K562 (cell line): ENCODE results near the gene TNIP1. TPM values are rescaled to one million over a fixed set of nuclear protein-coding genes. Genes with fewer than 3 reads are reported as not detected.

Source experiments
- ATAC-seq: fragments of 200-7000 bp; cut with Tn5 transposase; 3 replicates; pipeline ENCODE4 v1.9.1; 2020; ENCODE audit warnings: moderate library complexity
- BruUV-seq: library from RNA; stranded (reverse); fragments of 400-500 nt; replicated peaks from 2 replicates; lab custom pipeline; 2021; lab: Mats Ljungman, UMichigan
- CTCF ChIA-PET: fragments of 300-600 bp; formaldehyde crosslinking; extraction: SDS; loops from one replicate; lab custom pipeline; 2021; ENCODE audit warnings: low intra/inter-chr PET ratio; lab: Yijun Ruan, JAX
- POLR2A ChIA-PET: fragments of 300-600, 350-650 bp; sonication (Branson Sonifier 250); formaldehyde crosslinking; extraction: SDS; loops from one replicate; lab custom pipeline; 2021; ENCODE audit warnings: antibody characterized with exemption, inconsistent platforms; lab: Yijun Ruan, JAX
- DNase-seq, 4 experiments: peaks; one replicate each; pipeline versions ENCODE4 v3.0.0 to v3.0.0-alpha.2; 2011 to 2018; ENCODE audit warnings: low spot score in 3 of 4, mixed read lengths in 3 of 4; ENCODE audit errors: extremely low read depth in 1 of 4
- FAIRE-seq: peaks from 2 replicates; lab custom pipeline; 2011; peaks lifted over from hg19 to GRCh38; lab: Jason Lieb, UNC
- H2AFZ ChIP-seq: 2 replicates; pipeline ENCODE4 v1.6.0; 2011; ENCODE audit warnings: low read depth, low read length, control low read depth, inconsistent platforms
- H3K27ac ChIP-seq: fragments of 200-600 bp; 3 replicates; pipeline ENCODE4 v1.8.0; 2011; ENCODE audit warnings: low read depth, mild to moderate bottlenecking, control low read depth, inconsistent platforms, low read length, moderate library complexity, mixed read lengths; ENCODE audit errors: extremely low read depth
- H3K27me3 ChIP-seq, 2 experiments: fragments of 300-600 bp in 1 of 2; 2 replicates in 1 of 2; 3 replicates in 1 of 2; pipeline versions ENCODE4 v1.6.0 to v1.8.0; 2011; ENCODE audit warnings: inconsistent platforms in 2 of 2, low read length in 2 of 2, mild to moderate bottlenecking in 1 of 2, mixed read lengths in 1 of 2, moderate library complexity in 1 of 2; ENCODE audit not compliant: control insufficient read depth in 2 of 2, insufficient read depth in 2 of 2
- H3K36me3 ChIP-seq: fragments of 300-600 bp; 3 replicates; pipeline ENCODE4 v1.8.0; 2011; ENCODE audit warnings: mild to moderate bottlenecking, low read length, inconsistent platforms; ENCODE audit not compliant: control insufficient read depth, insufficient read depth
- H3K4me1 ChIP-seq, 2 experiments: fragments of 200-600 bp in 1 of 2; replicated peaks in 1 of 2; 2 replicates in 1 of 2; 3 replicates in 1 of 2; pipeline versions ENCODE4 v1.5.1 to v1.8.0; 2011; ENCODE audit warnings: inconsistent platforms in 2 of 2, low read length in 2 of 2, mild to moderate bottlenecking in 1 of 2, mixed read lengths in 1 of 2, moderate library complexity in 1 of 2; ENCODE audit not compliant: control insufficient read depth in 2 of 2, insufficient read depth in 2 of 2
- H3K4me2 ChIP-seq: 2 replicates; pipeline ENCODE4 v1.6.1; 2011; ENCODE audit warnings: low read length, control low read depth, inconsistent platforms, mixed read lengths; ENCODE audit not compliant: insufficient read depth
- H3K4me3 ChIP-seq: fragments of 200-600 bp; sonication (generic), shearing (Covaris generic); 2 replicates; pipeline ENCODE4 v1.5.1; 2016; ENCODE audit warnings: control low read depth, inconsistent platforms
- H3K79me2 ChIP-seq: fragments of 200-600 bp; 3 replicates; pipeline ENCODE4 v1.8.0; 2011; ENCODE audit warnings: low read length, inconsistent platforms; ENCODE audit not compliant: control insufficient read depth, insufficient read depth
- H3K9ac ChIP-seq, 2 experiments: 2 replicates each; pipeline versions ENCODE4 v1.6.0 to v1.6.1; 2011; ENCODE audit warnings: low read depth in 2 of 2, low read length in 2 of 2, control low read depth in 1 of 2, inconsistent platforms in 1 of 2, mild to moderate bottlenecking in 1 of 2, mixed read lengths in 1 of 2; ENCODE audit not compliant: insufficient read depth in 1 of 2
- H3K9me1 ChIP-seq: one replicate; pipeline ENCODE4 v1.6.0; 2011; ENCODE audit warnings: inconsistent platforms, mild to moderate bottlenecking, low read length, moderate library complexity; ENCODE audit not compliant: control insufficient read depth, insufficient read depth
- H3K9me3 ChIP-seq: replicated peaks from 2 replicates; pipeline ENCODE4 v1.5.1; 2011; ENCODE audit warnings: low read depth, low read length, inconsistent platforms; ENCODE audit not compliant: control insufficient read depth, insufficient read depth
- H4K20me1 ChIP-seq: replicated peaks from 2 replicates; pipeline ENCODE4 v1.6.1; 2011; ENCODE audit warnings: low read length, inconsistent platforms, mixed read lengths; ENCODE audit not compliant: control insufficient read depth, insufficient read depth
- CREM ChIP-seq: IDR thresholded peaks from 2 replicates; pipeline ENCODE4 v1.6.1; 2014; ENCODE audit warnings: antibody characterized with exemption, low read depth
- DACH1 ChIP-seq: fragments of 450-650 bp; IDR thresholded peaks from 2 replicates; pipeline ENCODE4 v1.6.1; 2018; ENCODE audit not compliant: partially characterized antibody
- EP400 ChIP-seq: fragments of 450-650 bp; IDR thresholded peaks from 2 replicates; pipeline ENCODE4 v1.6.1; 2017; ENCODE audit warnings: antibody characterized with exemption, mild to moderate bottlenecking, moderate library complexity
- NCOA4 ChIP-seq: fragments of 450-650 bp; IDR thresholded peaks from 2 replicates; pipeline ENCODE4 v1.6.1; 2018; ENCODE audit warnings: mild to moderate bottlenecking; ENCODE audit not compliant: partially characterized antibody
- PML ChIP-seq: IDR thresholded peaks from 2 replicates; pipeline ENCODE4 v1.6.1; 2012; ENCODE audit warnings: low read length, inconsistent platforms
- SIN3B ChIP-seq: fragments of 450-650 bp; IDR thresholded peaks from 2 replicates; pipeline ENCODE4 v1.6.1; 2017; ENCODE audit warnings: low read depth, mild to moderate bottlenecking, moderate library complexity
- ZBTB49 ChIP-seq: sonication (generic); formaldehyde crosslinking; IDR thresholded peaks from 2 replicates; pipeline ENCODE4 v1.8.0; 2022; ENCODE audit warnings: missing genetic modification reagents, mild to moderate bottlenecking, borderline replicate concordance
- ZNF212 ChIP-seq: fragments of 450-650 bp; formaldehyde crosslinking; IDR thresholded peaks from 2 replicates; pipeline ENCODE4 v1.4.0; 2020; ENCODE audit warnings: mild to moderate bottlenecking
- WGBS: fragments of 100-300 bp; shearing (Covaris generic); methylation state at CpG from one replicate; pipeline ENCODE4 v1.1.6; 2016; ENCODE audit warnings: low coverage, mixed read lengths; ENCODE audit not compliant: insufficient coverage; ENCODE audit errors: missing lambda C conversion rate; 5-methylcytosine and 5-hydroxymethylcytosine counted together
- in situ Hi-C: fragments of 300-500 bp; cut with MboI; formaldehyde crosslinking; loops from 4 replicates; pipeline ENCODE4 v1.15.0; 2018; ENCODE audit warnings: inconsistent platforms, mixed read lengths
- intact Hi-C: fragments of 100-400 bp; cut with micrococcal nuclease; formaldehyde crosslinking; loops from 2 replicates; pipeline ENCODE4 v1.14.2; 2022
- polyA plus RNA-seq, 8 experiments: library from polyadenylated mRNA; depleted of rRNA in 4 of 8; stranded (reverse) in 5 of 8; unstranded in 3 of 8; fragments of >200 nt; fragmentation: Nextera tagmentation in 2 of 8; fragmentation: Illumina TruSeq in 1 of 8; extraction: Ambion mirVana in 2 of 8; extraction: Trizol in 1 of 8; gene quantifications; 2 replicates each; pipeline versions ENCODE4 v1.2.1 to v1.2.3, GENCODE V29; 2011 to 2014; ENCODE audit warnings: inconsistent platforms in 1 of 8, missing spikeins in 1 of 8
- total RNA-seq, 7 experiments: library from RNA; depleted of rRNA in 6 of 7; stranded (reverse); fragments of >200 nt in 6 of 7; fragmentation: Illumina TruSeq in 2 of 7; extraction: Trizol in 2 of 7; gene quantifications; 2 replicates each; pipeline versions ENCODE4 v1.2.1 to v1.2.3, GENCODE V29; 2011 to 2021; ENCODE audit warnings: low replicate concordance in 1 of 7

Gene TNIP1
- total and polyA plus RNA-seq, 9 of the 15 experiments (the other 6 are each of a cell fraction or from before 2014, with no cell fraction given): 0.46 to 41.0 (median 24.6) TPM

DNA sequence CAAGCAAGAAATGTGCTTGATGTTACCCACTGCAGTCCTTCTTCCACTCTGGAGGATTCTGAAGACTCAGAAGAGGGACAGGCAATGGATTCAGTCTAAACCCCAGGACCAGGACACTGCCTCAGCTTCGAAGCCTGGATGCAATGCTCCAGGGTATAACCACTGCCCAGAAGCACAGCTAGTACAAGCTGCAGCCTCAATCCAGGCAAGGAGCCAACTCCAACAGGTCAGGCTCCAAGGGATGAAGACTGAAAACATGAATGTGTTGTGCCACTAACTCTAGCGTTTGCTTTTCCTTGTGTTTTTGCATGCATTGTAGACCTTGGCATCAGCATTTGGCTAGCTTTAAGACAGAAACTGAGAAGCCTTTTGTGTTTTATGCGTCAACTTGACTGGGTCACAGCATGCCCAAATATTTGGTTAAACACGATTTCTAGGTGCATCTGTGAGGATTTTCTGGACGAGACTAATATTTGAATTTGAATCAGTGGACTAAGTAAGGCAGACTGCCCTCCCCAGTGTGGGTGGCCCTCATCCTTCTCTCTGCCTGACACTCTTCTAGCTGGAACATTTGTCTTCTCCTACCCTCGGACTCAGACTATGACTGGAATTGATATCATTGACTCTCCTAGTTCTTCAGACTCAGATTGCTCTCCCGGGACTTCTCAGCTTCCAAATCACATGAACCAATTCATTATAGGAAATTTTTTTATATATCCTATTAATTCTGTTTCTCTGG lies 81.0 kb downstream of the TNIP1 start (continued):
- TF ChIP-seq SIN3B: no peak

- no peak overlapping the region for H2AFZ ChIP-seq
- no TSS peak for BruUV-seq
- H3K9ac ChIP-seq: no peak overlapping the region
- no peaks in the 10 kb centered on the region for H3K27me3 ChIP-seq
- WGBS: 14% methylated on average over 1 of the region's 1 CpG
- in situ Hi-C loops: no loop called here
- FAIRE-seq (no peak), ATAC-seq (no peak), DNase-seq (no peak)
- intact Hi-C loops: no loop called here
- H3K36me3 ChIP-seq: no peaks in the 10 kb centered on the region
- ChIA-PET CTCF (no interaction called here), POLR2A (interaction anchor here (0.5 kb wide), 1 partner anchor 58 kb away, joined by 3 read pairs; no protein-coding TSS in a partner anchor)
- no peaks in the 10 kb centered on the region for H3K79me2 ChIP-seq
- H3K9me1 ChIP-seq: no peaks in the 10 kb centered on the region
- no peak overlapping the region for H3K27ac ChIP-seq
- H4K20me1 ChIP-seq: no peaks in the 10 kb centered on the region
- H3K4me3 ChIP-seq: no peak overlapping the region
- H3K4me1 ChIP-seq: no peaks in the 10 kb centered on the region
- H3K4me2 ChIP-seq: no peak overlapping the region
- H3K9me3 ChIP-seq: no peaks in the 10 kb centered on the region; the same call in 1 of the 2 replicates
- TF ChIP-seq CREM (no peak), ZNF212 (CRISPR knock-in tag) (no peak), PML (no peak), DACH1 (no peak), ZBTB49 (CRISPR knock-in tag) (no peak), NCOA4 (no peak), EP400 (no peak)
- TF ChIP-seq, all 486 proteins: peak for 0
These were observed 86.9 kb downstream of the TNIP1 start for GRCh38 chr5:150993826-150994412.
